GM11168 (cell line): ENCODE measurements around the gene NCAPD2.
"Not testable (repeated sequence)": the region's sequence is repeated elsewhere in the genome, so short reads cannot be mapped to it uniquely, and the experiment has no call there.

ENCODE experiments used
- in situ Hi-C: fragments of 300-500 bp; cut with MboI; formaldehyde crosslinking; loops from one replicate; pipeline ENCODE4 v1.12.0; 2022; ENCODE audit warnings: low sequenced_read_pairs; ENCODE audit not compliant: unreplicated experiment

The NCAPD2 gene

GRCh38 chr12:6462234-6462995, 31.5 kb upstream of the NCAPD2 start:
- in situ Hi-C loops = no loop called here

- in situ Hi-C loops = no loop called here
Measured at GRCh38 chr12:6463216-6463615, 30.7 kb upstream of the NCAPD2 start.

- in situ Hi-C loops = no loop called here
Measured at GRCh38 chr12:6463858-6464257, 30.0 kb upstream of the NCAPD2 start.

- in situ Hi-C loops = no loop called here
Measured at GRCh38 chr12:6464531-6464930, 29.4 kb upstream of the NCAPD2 start.

- in situ Hi-C loops = no loop called here
Measured at GRCh38 chr12:6465467-6466183, 28.3 kb upstream of the NCAPD2 start.

- in situ Hi-C loops = no loop called here
Measured at GRCh38 chr12:6466184-6466573, 27.7 kb upstream of the NCAPD2 start.

- in situ Hi-C loops = not testable (repeated sequence)
Measured at GRCh38 chr12:6466751-6467150, 27.2 kb upstream of the NCAPD2 start.

GRCh38 chr12:6467571-6468282, 26.2 kb upstream of the NCAPD2 start:
- in situ Hi-C loops = not testable (repeated sequence)

GRCh38 chr12:6468283-6468575, 25.7 kb upstream of the NCAPD2 start:
- in situ Hi-C loops = no loop called here

GRCh38 chr12:6469092-6469491, 24.8 kb upstream of the NCAPD2 start:
- in situ Hi-C loops = no loop called here

GRCh38 chr12:6469609-6470374, 24.1 kb upstream of the NCAPD2 start:
- in situ Hi-C loops = no loop called here

- in situ Hi-C loops = no loop called here
Measured at GRCh38 chr12:6470375-6471163, 23.3 kb upstream of the NCAPD2 start, which contains the start of gene VAMP1. Gene VAMP1, minus strand, starts transcription at chr12:6470677. Its CDS starts 146 bp downstream, at chr12:6470531.

GRCh38 chr12:6471989-6472360, 21.9 kb upstream of the NCAPD2 start:
- in situ Hi-C loops = no loop called here

GRCh38 chr12:6472491-6472890, 21.4 kb upstream of the NCAPD2 start:
- in situ Hi-C loops = no loop called here

GRCh38 chr12:6475233-6475975, 18.5 kb upstream of the NCAPD2 start:
- in situ Hi-C loops = not testable (repeated sequence)

GRCh38 chr12:6476489-6476888, 17.4 kb upstream of the NCAPD2 start:
- in situ Hi-C loops = no loop called here

GRCh38 chr12:6477601-6478377, 16.1 kb upstream of the NCAPD2 start:
- in situ Hi-C loops = not testable (repeated sequence)

GRCh38 chr12:6478416-6478815, 15.5 kb upstream of the NCAPD2 start:
- in situ Hi-C loops = no loop called here
